Thyroid gland (tissue), 4 donors: ENCODE measurements around the gene DCAKD. TPM values are rescaled to one million over a fixed set of nuclear protein-coding genes. Genes with fewer than 3 reads are reported as not detected.
"Not testable (repeated sequence)": the region's sequence is repeated elsewhere in the genome, so short reads cannot be mapped to it uniquely, and the experiment has no call there.

Experiments
- DNase-seq, 2 donors: peaks; one replicate each; pipeline ENCODE4 v3.0.0-alpha.2; 2019
- H3K27ac ChIP-seq, 3 donors: fragments of 200-600 bp; sonication (generic); 1 replicate in 2 of 3; 2 replicates in 1 of 3; pipeline ENCODE4 v1.5.1; 2016 to 2019; ENCODE audit warnings: mild to moderate bottlenecking in 1 of 3, moderate library complexity in 1 of 3
- H3K27me3 ChIP-seq: fragments of 200-600 bp; sonication (generic); one replicate; pipeline ENCODE4 v1.5.1; 2019
- H3K36me3 ChIP-seq, 2 donors: fragments of 200-600 bp; sonication (generic); one replicate each; pipeline ENCODE4 v1.5.1; 2016 to 2019
- H3K4me1 ChIP-seq, 2 donors: fragments of 200-600 bp; sonication (generic); one replicate each; pipeline ENCODE4 v1.5.1; 2017 to 2019
- H3K4me3 ChIP-seq, 3 donors: fragments of 200-600 bp; sonication (generic); replicated peaks in 1 of 3; 1 replicate in 2 of 3; 2 replicates in 1 of 3; pipeline ENCODE4 v1.5.1; 2016; ENCODE audit warnings: mild to moderate bottlenecking in 1 of 3
- H3K9me3 ChIP-seq: fragments of 200-600 bp; sonication (generic); one replicate; pipeline ENCODE4 v1.5.1; 2017
- POLR2A ChIP-seq, 2 donors: fragments of 450-650 bp; IDR thresholded peaks; one replicate each; pipeline ENCODE4 v1.6.1; 2017; ENCODE audit warnings: antibody characterized with exemption in 2 of 2, mild to moderate bottlenecking in 2 of 2, moderate library complexity in 1 of 2
- WGBS, 2 donors: methylation state at CpG; one replicate each; pipeline ENCODE4 v1.1.5; 2017; 5-methylcytosine and 5-hydroxymethylcytosine counted together
- intact Hi-C: fragments of 100-400 bp; cut with DNase I; formaldehyde crosslinking; loops from one replicate; pipeline ENCODE4 v1.15.1; 2023
- total RNA-seq, 4 donors: library from RNA; depleted of rRNA; stranded (reverse); fragments of >200 nt; gene quantifications; one replicate each; pipeline ENCODE4 v1.2.3, GENCODE V29; 2016
- TF ChIP-seq, protein P1 (sequence below), 6 experiments: fragments of 200-600 bp in 3 of 6; fragments of 450-650 bp in 3 of 6; sonication (generic) in 3 of 6; IDR thresholded peaks; one replicate each; pipeline ENCODE4 v1.5.1; 2016 to 2019; ENCODE audit warnings: antibody characterized with exemption in 6 of 6, mild to moderate bottlenecking in 2 of 6, inconsistent platforms in 1 of 6, moderate library complexity in 1 of 6

The DCAKD gene
- total RNA-seq, 4 donors from 2014 or later = 53.5 to 102 (median 72.9) TPM

DNA sequence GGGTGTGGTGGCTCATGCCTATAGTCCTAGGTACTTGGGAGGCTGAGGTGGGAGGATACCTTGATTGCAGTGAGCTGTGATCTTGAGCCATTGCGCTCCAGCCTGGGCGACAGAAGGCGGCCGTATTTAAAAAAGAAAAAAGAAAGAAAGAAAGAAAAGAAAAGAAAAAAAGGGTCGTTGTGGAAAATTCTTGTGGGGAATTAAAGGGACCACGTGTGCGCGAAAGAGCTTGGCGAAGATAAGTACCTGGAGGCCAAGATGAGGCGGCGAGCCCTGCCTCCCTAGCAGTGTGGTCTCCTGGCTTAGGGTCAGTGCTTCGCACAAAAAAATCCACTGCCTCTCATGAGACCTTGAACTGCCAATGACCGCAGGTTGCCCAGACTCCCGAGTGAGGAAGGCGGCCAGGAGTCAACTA is 9.0 kb upstream of the DCAKD start:
- Histone ChIP-seq H3K9me3 (no peaks in the 10 kb centered on the region), H3K4me1 (peaks cover 25 to 28% of the 10 kb centered on the region in 2 donors), H3K27ac (peak overlapping the region; percentile 49 to 82 (median 71)), H3K4me3 (peak overlapping the region in 2 of 3 donors; percentile 64 to 65), H3K36me3 (no peaks in the 10 kb centered on the region), H3K27me3 (no peaks in the 10 kb centered on the region)
- TF ChIP-seq, protein P1, sequence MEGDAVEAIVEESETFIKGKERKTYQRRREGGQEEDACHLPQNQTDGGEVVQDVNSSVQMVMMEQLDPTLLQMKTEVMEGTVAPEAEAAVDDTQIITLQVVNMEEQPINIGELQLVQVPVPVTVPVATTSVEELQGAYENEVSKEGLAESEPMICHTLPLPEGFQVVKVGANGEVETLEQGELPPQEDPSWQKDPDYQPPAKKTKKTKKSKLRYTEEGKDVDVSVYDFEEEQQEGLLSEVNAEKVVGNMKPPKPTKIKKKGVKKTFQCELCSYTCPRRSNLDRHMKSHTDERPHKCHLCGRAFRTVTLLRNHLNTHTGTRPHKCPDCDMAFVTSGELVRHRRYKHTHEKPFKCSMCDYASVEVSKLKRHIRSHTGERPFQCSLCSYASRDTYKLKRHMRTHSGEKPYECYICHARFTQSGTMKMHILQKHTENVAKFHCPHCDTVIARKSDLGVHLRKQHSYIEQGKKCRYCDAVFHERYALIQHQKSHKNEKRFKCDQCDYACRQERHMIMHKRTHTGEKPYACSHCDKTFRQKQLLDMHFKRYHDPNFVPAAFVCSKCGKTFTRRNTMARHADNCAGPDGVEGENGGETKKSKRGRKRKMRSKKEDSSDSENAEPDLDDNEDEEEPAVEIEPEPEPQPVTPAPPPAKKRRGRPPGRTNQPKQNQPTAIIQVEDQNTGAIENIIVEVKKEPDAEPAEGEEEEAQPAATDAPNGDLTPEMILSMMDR (IDR thresholded peaks at IDR 0.05) = no peak
- TF ChIP-seq POLR2A (IDR thresholded peaks at IDR 0.05) = no peak
- WGBS, 2 donors = 8 to 17% methylated on average over 15 of the region's 15 CpGs
- intact Hi-C loops = no loop called here
- no peak for DNase-seq

DNA sequence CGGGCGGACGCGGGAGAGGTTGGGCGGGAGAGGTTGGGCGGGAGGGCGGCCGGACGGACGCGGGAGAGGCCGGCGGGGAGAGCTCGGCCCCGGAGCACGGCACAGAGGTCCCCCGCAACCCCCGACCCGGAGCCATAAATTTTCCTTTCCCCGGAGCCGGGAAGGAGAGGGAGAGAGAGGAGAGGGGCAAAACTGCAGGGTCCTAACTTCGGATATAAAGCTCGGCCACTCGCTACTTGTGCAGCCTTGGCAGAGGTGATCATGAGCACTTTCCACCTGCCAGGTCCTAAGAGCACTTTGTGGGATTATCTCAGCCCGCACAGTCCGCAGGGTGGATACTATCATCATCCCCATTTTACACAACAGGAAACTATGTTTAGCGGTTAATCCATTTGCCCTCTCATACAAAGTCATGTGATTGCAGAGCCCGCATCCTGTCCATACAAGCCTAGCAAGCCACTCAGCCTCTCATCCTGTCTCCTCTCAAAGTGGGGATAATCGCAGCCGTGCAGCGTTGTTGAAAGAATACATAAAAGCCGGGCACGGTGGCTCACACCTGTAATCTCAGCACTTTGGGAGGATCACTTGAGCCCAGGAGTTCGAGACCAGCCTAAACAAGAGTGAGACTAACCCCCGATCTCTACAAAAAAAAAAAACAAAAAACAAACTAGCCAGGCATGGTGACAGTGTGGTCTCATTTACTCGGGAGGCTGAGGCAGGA is 780 bp upstream of the DCAKD start:
- WGBS, 2 donors = 13 to 26% methylated on average over 19 to 31 of the region's 36 CpGs
- TF ChIP-seq, protein P1 (IDR thresholded peaks at IDR 0.05) = no peak
- peak in 1 of 2 donors; percentile 49 for TF ChIP-seq POLR2A (IDR thresholded peaks at IDR 0.05)
- Histone ChIP-seq H3K9me3 (no peaks in the 10 kb centered on the region), H3K36me3 (no peaks in the 10 kb centered on the region), H3K27ac (peak overlapping the region; percentile 64 to 76 (median 64)), H3K4me3 (peak overlapping the region in 2 of 3 donors; percentile 34 to 62), H3K27me3 (no peaks in the 10 kb centered on the region), H3K4me1 (peaks cover 18 to 21% of the 10 kb centered on the region in 2 donors)
- intact Hi-C loops = no loop called here
- peak in 1 of 2 donors; percentile 56 for DNase-seq

DNA sequence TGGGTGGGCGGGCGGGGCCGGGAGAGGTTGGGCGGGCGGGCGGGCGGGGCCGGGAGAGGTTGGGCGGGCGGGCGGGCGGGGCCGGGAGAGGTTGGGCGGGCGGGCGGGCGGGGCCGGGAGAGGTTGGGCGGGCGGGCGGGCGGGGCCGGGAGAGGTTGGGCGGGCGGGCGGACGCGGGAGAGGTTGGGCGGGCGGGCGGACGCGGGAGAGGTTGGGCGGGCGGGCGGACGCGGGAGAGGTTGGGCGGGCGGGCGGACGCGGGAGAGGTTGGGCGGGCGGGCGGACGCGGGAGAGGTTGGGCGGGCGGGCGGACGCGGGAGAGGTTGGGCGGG is 254 bp upstream of the DCAKD start:
- Histone ChIP-seq H3K4me1 (peaks cover 21 to 22% of the 10 kb centered on the region in 2 donors), H3K4me3 (peak overlapping the region in 1 of 3 donors; percentile 34)
- H3K27ac ChIP-seq, H3K9me3 ChIP-seq, H3K36me3 ChIP-seq, DNase-seq, H3K27me3 ChIP-seq, intact Hi-C loops: not testable (repeated sequence)
- 0% methylated on average over 2 of the region's 54 CpGs; no CpG with 5 or more reads in 1 of the 2 donors for WGBS, 2 donors

DNA sequence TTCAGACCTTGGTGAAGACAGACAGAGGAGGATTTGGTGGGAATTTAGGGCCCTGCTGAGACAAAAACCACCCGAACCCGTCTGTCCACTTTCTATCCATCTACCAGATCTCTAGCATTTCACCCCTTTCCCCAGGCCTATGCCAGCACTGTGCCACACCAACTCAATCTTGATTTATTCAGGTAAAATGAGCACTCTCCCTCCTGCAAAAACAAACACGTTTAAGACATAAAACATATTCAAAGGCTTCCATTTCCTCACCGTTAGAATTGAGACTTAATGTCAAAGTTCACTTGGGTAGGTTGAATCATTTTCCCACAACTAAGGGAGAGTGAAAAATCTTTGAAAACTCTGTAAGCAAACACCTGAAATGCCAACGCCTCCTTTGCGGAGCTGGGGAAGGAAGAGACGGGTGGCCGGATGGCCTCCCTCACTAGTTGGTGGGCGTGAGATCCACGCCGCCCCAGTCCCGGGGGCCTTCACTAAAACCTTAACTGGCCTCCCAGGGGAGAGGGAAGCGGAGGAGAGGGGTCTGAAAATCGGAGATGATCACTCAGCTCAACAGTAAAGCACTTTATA is 862 bp downstream of the DCAKD start:
- DNase-seq = peak; percentile 60 to 61
- intact Hi-C loops = no loop called here
- 4 to 6% methylated on average over 13 to 14 of the region's 14 CpGs for WGBS, 2 donors
- peaks cover 21 to 23% of the 10 kb centered on the region in 2 donors for H3K4me1 ChIP-seq
- H3K27me3 ChIP-seq = no peaks in the 10 kb centered on the region
- peak overlapping the region; percentile 93 to 97 (median 94) for H3K27ac ChIP-seq
- H3K9me3 ChIP-seq = no peaks in the 10 kb centered on the region
- peak in 1 of 2 donors; percentile 19 for TF ChIP-seq POLR2A (IDR thresholded peaks at IDR 0.05)
- TF ChIP-seq, protein P1 (IDR thresholded peaks at IDR 0.05) = no peak
- H3K36me3 ChIP-seq = no peaks in the 10 kb centered on the region
- H3K4me3 ChIP-seq = peak overlapping the region; percentile 27 to 63 (median 38)

DNA sequence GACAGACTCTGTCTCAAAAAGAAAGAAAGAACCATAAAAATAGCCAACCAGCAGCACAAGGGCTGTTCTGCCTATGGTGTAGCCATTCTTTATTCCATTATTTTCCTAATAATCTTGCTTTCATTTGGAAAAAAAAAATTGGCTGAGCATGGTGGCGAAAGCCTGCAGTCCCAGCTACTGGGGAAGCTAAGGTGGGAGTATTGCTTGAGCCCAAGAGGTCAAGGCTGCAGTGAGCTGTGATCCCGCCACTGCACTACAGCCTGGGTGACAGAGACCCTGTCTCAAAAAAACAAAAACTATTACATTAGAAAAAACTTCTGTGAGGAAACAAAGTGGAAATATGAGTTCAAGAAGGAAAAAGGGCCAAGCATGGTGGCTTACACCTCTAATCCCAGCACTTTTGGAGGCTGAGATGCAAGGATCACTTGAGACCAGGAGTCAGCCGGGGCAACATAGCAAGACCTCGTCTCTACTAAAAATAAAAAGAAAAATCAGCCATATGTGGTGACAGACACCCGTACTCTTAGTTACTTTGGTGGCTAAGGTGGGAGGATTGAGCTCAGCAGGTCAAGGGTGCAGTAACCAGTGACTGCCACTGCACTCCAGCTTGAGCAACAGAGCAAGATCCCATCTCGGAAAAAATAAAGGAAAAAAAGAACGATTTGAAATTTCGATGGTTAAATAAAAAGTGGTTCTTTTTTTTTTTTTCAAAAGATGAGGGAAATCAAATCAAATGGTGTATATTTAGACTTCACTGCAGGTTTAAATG is 2.5 kb downstream of the DCAKD start:
- TF ChIP-seq, protein P1 (IDR thresholded peaks at IDR 0.05) = peak in 2 of 6 experiments; percentile 2 to 19
- TF ChIP-seq POLR2A (IDR thresholded peaks at IDR 0.05) = no peak
- no peak for DNase-seq
- Histone ChIP-seq H3K4me1 (peaks cover 21 to 26% of the 10 kb centered on the region in 2 donors), H3K9me3 (no peaks in the 10 kb centered on the region), H3K27ac (peak overlapping the region in 1 of 3 donors; percentile 0), H3K4me3 (no peak overlapping the region), H3K27me3 (no peaks in the 10 kb centered on the region), H3K36me3 (no peaks in the 10 kb centered on the region)
- intact Hi-C loops = no loop called here
- 92 to 96% methylated on average over 8 of the region's 8 CpGs for WGBS, 2 donors
